Measurements from ENCODE around the gene SAMD3. TPM values are rescaled to one million over a fixed set of nuclear protein-coding genes. Genes with fewer than 3 reads are reported as not detected.

The SAMD3 gene
- total RNA-seq, 6 experiments from 2014 or later, result 0.95 to 2.3 (median 1.4) TPM

GRCh38 chr6:130147111-130147510 is 75.6 kb downstream of the SAMD3 start:
- TF ChIP-seq CTCF (IDR thresholded peaks at IDR 0.05), result no peak
- peaks cover 9% of the 10 kb centered on the region for H3K4me1 Mint-ChIP-seq (ENCODE audit: low read depth)
- peaks cover 4% of the 10 kb centered on the region for H3K36me3 Mint-ChIP-seq (ENCODE audit: low read depth)
- H3K9me3 Mint-ChIP-seq, result no peaks in the 10 kb centered on the region
- DNase-seq, result no peak
- no peak overlapping the region for H3K4me3 Mint-ChIP-seq
- no peak overlapping the region for H3K27ac Mint-ChIP-seq
- H3K27me3 Mint-ChIP-seq (ENCODE audit: insufficient read depth), result no peaks in the 10 kb centered on the region

GRCh38 chr6:130143709-130144108 is 79.0 kb downstream of the SAMD3 start:
- Mint-ChIP-seq H3K4me1 (ENCODE audit: low read depth) (peaks cover 9% of the 10 kb centered on the region), H3K4me3 (no peak overlapping the region), H3K27me3 (ENCODE audit: insufficient read depth) (no peaks in the 10 kb centered on the region), H3K27ac (no peak overlapping the region), H3K36me3 (ENCODE audit: low read depth) (no peaks in the 10 kb centered on the region; the same call in 1 of the 2 replicates), H3K9me3 (no peaks in the 10 kb centered on the region)
- DNase-seq, result peak; percentile 23
- TF ChIP-seq CTCF (IDR thresholded peaks at IDR 0.05), result no peak

GRCh38 chr6:130140084-130140483 is 82.7 kb downstream of the SAMD3 start:
- no peaks in the 10 kb centered on the region for H3K9me3 Mint-ChIP-seq
- H3K4me3 Mint-ChIP-seq, result no peak overlapping the region
- no peaks in the 10 kb centered on the region; the same call in 1 of the 2 replicates for H3K27me3 Mint-ChIP-seq (ENCODE audit: insufficient read depth)
- no peak for DNase-seq
- H3K4me1 Mint-ChIP-seq (ENCODE audit: low read depth), result peaks cover 9% of the 10 kb centered on the region
- no peak for TF ChIP-seq CTCF (IDR thresholded peaks at IDR 0.05)
- H3K36me3 Mint-ChIP-seq (ENCODE audit: low read depth), result no peaks in the 10 kb centered on the region; the same call in 1 of the 2 replicates
- no peak overlapping the region for H3K27ac Mint-ChIP-seq

GRCh38 chr6:130138909-130139242 is 83.9 kb downstream of the SAMD3 start:
- peaks cover 6% of the 10 kb centered on the region for H3K4me1 Mint-ChIP-seq (ENCODE audit: low read depth)
- H3K36me3 Mint-ChIP-seq (ENCODE audit: low read depth), result no peaks in the 10 kb centered on the region; the same call in 1 of the 2 replicates
- no peaks in the 10 kb centered on the region; the same call in 1 of the 2 replicates for H3K27me3 Mint-ChIP-seq (ENCODE audit: insufficient read depth)
- no peak overlapping the region for H3K27ac Mint-ChIP-seq
- TF ChIP-seq CTCF (IDR thresholded peaks at IDR 0.05), result no peak
- H3K4me3 Mint-ChIP-seq, result no peak overlapping the region
- H3K9me3 Mint-ChIP-seq, result no peaks in the 10 kb centered on the region
- DNase-seq, result no peak

GRCh38 chr6:130138116-130138908 is 84.4 kb downstream of the SAMD3 start:
- no peak overlapping the region for H3K4me3 Mint-ChIP-seq
- no peaks in the 10 kb centered on the region; the same call in 1 of the 2 replicates for H3K36me3 Mint-ChIP-seq (ENCODE audit: low read depth)
- TF ChIP-seq CTCF (IDR thresholded peaks at IDR 0.05), result no peak
- no peak overlapping the region for H3K27ac Mint-ChIP-seq
- no peak for DNase-seq
- H3K27me3 Mint-ChIP-seq (ENCODE audit: insufficient read depth), result no peaks in the 10 kb centered on the region; the same call in 1 of the 2 replicates
- H3K4me1 Mint-ChIP-seq (ENCODE audit: low read depth), result peaks cover under 1% of the 10 kb centered on the region; the same call in 1 of the 2 replicates
- no peaks in the 10 kb centered on the region for H3K9me3 Mint-ChIP-seq

Data from HFFc6 (cell line).